ENCODE results near the gene TUBA1C. TPM values are rescaled to one million over a fixed set of nuclear protein-coding genes. Genes with fewer than 3 reads are reported as not detected.

TUBA1C gene
- polyA plus RNA-seq, 1 donor from 2014 or later, result 63.0 TPM

DNA sequence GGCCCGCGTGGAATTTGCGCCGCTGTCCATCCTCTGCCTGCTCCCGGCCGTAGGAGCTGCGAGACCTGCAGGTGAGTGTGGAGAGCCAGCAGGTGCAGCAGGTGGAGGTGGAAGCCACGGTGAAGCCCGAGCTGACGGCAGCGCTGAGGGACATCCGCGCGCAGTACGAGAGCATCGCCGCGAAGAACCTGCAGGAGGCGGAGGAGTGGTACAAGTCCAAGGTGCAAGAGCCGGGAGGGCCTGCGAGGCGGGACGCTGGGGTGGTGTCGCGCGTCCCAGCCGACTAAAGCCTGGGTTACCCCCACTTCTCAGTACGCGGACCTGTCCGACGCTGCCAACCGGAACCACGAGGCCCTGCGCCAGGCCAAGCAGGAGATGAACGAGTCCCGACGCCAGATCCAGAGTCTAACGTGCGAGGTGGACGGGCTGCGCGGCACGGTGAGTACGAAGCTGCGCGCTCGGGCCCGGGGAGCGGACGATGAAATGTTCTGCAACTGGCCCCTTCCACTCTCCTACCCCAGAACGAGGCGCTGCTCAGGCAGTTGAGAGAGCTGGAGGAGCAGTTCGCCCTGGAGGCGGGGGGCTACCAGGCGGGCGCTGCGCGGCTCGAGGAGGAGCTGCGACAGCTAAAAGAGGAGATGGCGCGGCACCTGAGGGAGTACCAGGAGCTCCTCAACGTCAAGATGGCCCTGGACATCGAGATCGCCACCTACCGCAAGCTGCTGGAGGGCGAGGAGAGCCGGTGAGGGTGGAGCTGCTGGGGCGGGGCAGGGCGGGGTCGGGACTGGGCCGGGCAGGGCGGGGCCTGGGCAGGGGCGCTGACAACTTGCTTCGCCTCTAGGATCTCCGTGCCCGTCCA, 32.2 kb downstream of the TUBA1C start:
- H2AFZ ChIP-seq (ENCODE audit: low read depth, low read length), result no peak overlapping the region
- no peaks in the 10 kb centered on the region for H3K36me3 ChIP-seq (ENCODE audit: insufficient read depth, low read length)
- no peaks in the 10 kb centered on the region for H3K79me2 ChIP-seq (replicated peaks; ENCODE audit: insufficient read depth, low read length)
- TF ChIP-seq MXI1 (conservative IDR thresholded peaks at IDR 0.05; ENCODE audit: poor library complexity, severe bottlenecking), result no peak
- TF ChIP-seq EZH2 (IDR thresholded peaks at IDR 0.05; ENCODE audit: borderline replicate concordance, insufficient read depth, low read length, poor library complexity, severe bottlenecking), result no peak
- TF ChIP-seq POLR2AphosphoS5 (IDR thresholded peaks at IDR 0.05), result no peak
- TF ChIP-seq SMC3 (conservative IDR thresholded peaks at IDR 0.05; ENCODE audit: poor library complexity), result peak; percentile 38
- TF ChIP-seq RAD21 (conservative IDR thresholded peaks at IDR 0.05), result no peak
- TF ChIP-seq EP300 (conservative IDR thresholded peaks at IDR 0.05; ENCODE audit: poor library complexity, severe bottlenecking), result no peak
- no peak for TF ChIP-seq TAF1 (IDR thresholded peaks at IDR 0.05; ENCODE audit: low read depth)
- TF ChIP-seq CTCF (IDR thresholded peaks at IDR 0.05; ENCODE audit: poor library complexity, severe bottlenecking), result peak; percentile 55
- no peak for TF ChIP-seq REST (IDR thresholded peaks at IDR 0.05; ENCODE audit: borderline replicate concordance)
- H3K9me3 ChIP-seq (ENCODE audit: low read length), result no peaks in the 10 kb centered on the region
- H3K4me2 ChIP-seq (ENCODE audit: low read length), result no peak overlapping the region
- no peak overlapping the region for H3K27ac ChIP-seq (ENCODE audit: low read length)
- peak overlapping the region; percentile 59 for H3K4me3 ChIP-seq (ENCODE audit: low read length)
- no peak overlapping the region for H3K9ac ChIP-seq (ENCODE audit: low read length)
- H3K27me3 ChIP-seq (ENCODE audit: insufficient read depth, low read depth, low read length), result peaks cover 63% of the 10 kb centered on the region
- H3F3A ChIP-seq (ENCODE audit: insufficient read depth, low read length, poor library complexity, severe bottlenecking), result no peaks in the 10 kb centered on the region
- H3K9me2 ChIP-seq (ENCODE audit: insufficient read depth, low read length), result no peaks in the 10 kb centered on the region
- H4K20me1 ChIP-seq (ENCODE audit: insufficient read depth), result no peaks in the 10 kb centered on the region

GRCh38 chr12:49297695-49298060, 32.8 kb downstream of the TUBA1C start:
- H3K9ac ChIP-seq (ENCODE audit: low read length), result no peak overlapping the region

More at GRCh38 chr12:49297695-49298060, 32.8 kb downstream of the TUBA1C start:
- TF ChIP-seq EP300 (conservative IDR thresholded peaks at IDR 0.05; ENCODE audit: poor library complexity, severe bottlenecking), result no peak
- TF ChIP-seq TAF1 (IDR thresholded peaks at IDR 0.05; ENCODE audit: low read depth), result no peak
- H3K36me3 ChIP-seq (ENCODE audit: insufficient read depth, low read length), result no peaks in the 10 kb centered on the region
- H2AFZ ChIP-seq (ENCODE audit: low read depth, low read length), result no peak overlapping the region
- H3K27ac ChIP-seq (ENCODE audit: low read length), result no peak overlapping the region
- H3F3A ChIP-seq (ENCODE audit: insufficient read depth, low read length, poor library complexity, severe bottlenecking), result no peaks in the 10 kb centered on the region
- no peaks in the 10 kb centered on the region for H3K79me2 ChIP-seq (replicated peaks; ENCODE audit: insufficient read depth, low read length)
- peaks cover 63% of the 10 kb centered on the region for H3K27me3 ChIP-seq (ENCODE audit: insufficient read depth, low read depth, low read length)
- H4K20me1 ChIP-seq (ENCODE audit: insufficient read depth), result no peaks in the 10 kb centered on the region
- no peaks in the 10 kb centered on the region for H3K9me2 ChIP-seq (ENCODE audit: insufficient read depth, low read length)
- H3K9me3 ChIP-seq (ENCODE audit: low read length), result no peaks in the 10 kb centered on the region
- H3K4me2 ChIP-seq (ENCODE audit: low read length), result no peak overlapping the region
- peak overlapping the region; percentile 59 for H3K4me3 ChIP-seq (ENCODE audit: low read length)

Measured in neural cell (in vitro differentiated cells).